Measurements from ENCODE around the gene CCDC160. TPM values are rescaled to one million over a fixed set of nuclear protein-coding genes. Genes with fewer than 3 reads are reported as not detected.
A peak's percentile ranks its signal among the peaks of the same experiment; 100 is the strongest.

The CCDC160 gene
- 0.38 TPM for total RNA-seq
- long read RNA-seq: 0 reads

GRCh38 chrX:134236626-134237614, at the start of gene CCDC160:
Gene CCDC160, plus strand, starts transcription at chrX:134237182. Its CDS starts 7,619 bp downstream, at chrX:134244801.
- Histone ChIP-seq H3K4me1 (no peaks in the 10 kb centered on the region), H3K9me3 (no peaks in the 10 kb centered on the region), H3K4me3 (peak within 1 kb of the TSS; percentile 46), H3K27me3 (ENCODE audit: low read depth) (no peaks in the 10 kb centered on the region), H3K36me3 (no peaks in the 10 kb centered on the region), H3K27ac (no peak within 1 kb of the TSS)
- DNase-seq (peak; percentile 64), ATAC-seq (peak; percentile 57 to 74)
- no peak for TF ChIP-seq CTCF (IDR thresholded peaks at IDR 0.05)
- intact Hi-C loops (cut with DNase I): no loop called here

GRCh38 chrX:134191281-134191680, 45.7 kb upstream of the CCDC160 start:
- Histone ChIP-seq H3K4me3 (no peak overlapping the region), H3K27me3 (ENCODE audit: low read depth) (no peaks in the 10 kb centered on the region), H3K9me3 (no peaks in the 10 kb centered on the region), H3K27ac (no peak overlapping the region), H3K4me1 (no peaks in the 10 kb centered on the region), H3K36me3 (no peaks in the 10 kb centered on the region)
- TF ChIP-seq CTCF (IDR thresholded peaks at IDR 0.05): no peak
- intact Hi-C loops (cut with DNase I): no loop called here
- no peak for ATAC-seq
- no peak for DNase-seq

GRCh38 chrX:134194915-134195314, 42.1 kb upstream of the CCDC160 start:
- no peaks in the 10 kb centered on the region for H3K4me1 ChIP-seq
- ATAC-seq: no peak
- H3K9me3 ChIP-seq: no peaks in the 10 kb centered on the region
- H3K4me3 ChIP-seq: no peak overlapping the region
- H3K27ac ChIP-seq: no peak overlapping the region
- H3K36me3 ChIP-seq: no peaks in the 10 kb centered on the region
- DNase-seq: no peak
- no peak for TF ChIP-seq CTCF (IDR thresholded peaks at IDR 0.05)
- no peaks in the 10 kb centered on the region for H3K27me3 ChIP-seq (ENCODE audit: low read depth)
- intact Hi-C loops (cut with DNase I): no loop called here

- no peak for TF ChIP-seq CTCF (IDR thresholded peaks at IDR 0.05)
- no peaks in the 10 kb centered on the region for H3K27me3 ChIP-seq (ENCODE audit: low read depth)
- no peak for DNase-seq
- no peaks in the 10 kb centered on the region for H3K36me3 ChIP-seq
- no peak overlapping the region for H3K4me3 ChIP-seq
- ATAC-seq: no peak
- no peak overlapping the region for H3K27ac ChIP-seq
- no peaks in the 10 kb centered on the region for H3K9me3 ChIP-seq
- no peaks in the 10 kb centered on the region for H3K4me1 ChIP-seq
- intact Hi-C loops (cut with DNase I): no loop called here
These were observed 34.4 kb upstream of the CCDC160 start for GRCh38 chrX:134202561-134202960.

GRCh38 chrX:134206221-134206620, 30.8 kb upstream of the CCDC160 start:
- intact Hi-C loops (cut with DNase I): no loop called here
- no peak for ATAC-seq
- DNase-seq: no peak
- H3K4me1 ChIP-seq: no peaks in the 10 kb centered on the region
- H3K4me3 ChIP-seq: no peak overlapping the region
- no peak overlapping the region for H3K27ac ChIP-seq
- no peaks in the 10 kb centered on the region for H3K27me3 ChIP-seq (ENCODE audit: low read depth)
- no peaks in the 10 kb centered on the region for H3K9me3 ChIP-seq
- H3K36me3 ChIP-seq: no peaks in the 10 kb centered on the region
- no peak for TF ChIP-seq CTCF (IDR thresholded peaks at IDR 0.05)

All from lower lobe of right lung (tissue), 2 donors.